H1 (cell line): Measurements from ENCODE around the gene TCF4. TPM values are rescaled to one million over a fixed set of nuclear protein-coding genes. Genes with fewer than 3 reads are reported as not detected.

Source experiments
- CTCF ChIA-PET: fragments of 300-600 bp; sonication (Branson Sonifier 250); formaldehyde crosslinking; loops from one replicate; lab custom pipeline; 2021; ENCODE audit not compliant: partially characterized antibody; lab: Charles Lee
- POLR2A ChIA-PET: fragments of 300-600 bp; sonication (Branson Sonifier 250); formaldehyde crosslinking; loops from one replicate; lab custom pipeline; 2021; ENCODE audit warnings: inconsistent platforms; ENCODE audit not compliant: partially characterized antibody; lab: Charles Lee
- DNase-seq, 2 experiments: peaks; one replicate each; pipeline versions ENCODE4 v3.0.0 to v3.0.0-alpha.2; 2010 to 2022; ENCODE audit warnings: low spot score in 2 of 2, low read depth in 1 of 2, mixed read lengths in 1 of 2
- FAIRE-seq: peaks from 2 replicates; lab custom pipeline; 2011; peaks lifted over from hg19 to GRCh38; lab: Jason Lieb, UNC
- H2AFZ ChIP-seq: 2 replicates; pipeline ENCODE4 v1.8.1; 2012; ENCODE audit warnings: low read length, inconsistent platforms
- H2AK5ac ChIP-seq: 2 replicates; pipeline ENCODE4 v1.6.1; 2013; ENCODE audit warnings: low read depth, low read length
- H2BK120ac ChIP-seq: replicated peaks from 2 replicates; pipeline ENCODE3; 2013; ENCODE audit warnings: low read depth, low read length, inconsistent platforms
- H2BK12ac ChIP-seq: 2 replicates; pipeline ENCODE4 v1.6.1; 2013; ENCODE audit warnings: low read depth, low read length
- H2BK15ac ChIP-seq: 2 replicates; pipeline ENCODE4 v1.6.1; 2013; ENCODE audit warnings: low read length
- H2BK20ac ChIP-seq: 2 replicates; pipeline ENCODE4 v1.6.1; 2013; ENCODE audit warnings: low read length
- H2BK5ac ChIP-seq: 2 replicates; pipeline ENCODE4 v1.6.1; 2013; ENCODE audit warnings: low read depth, low read length
- H3K14ac ChIP-seq: 2 replicates; pipeline ENCODE4 v1.6.1; 2013; ENCODE audit warnings: inconsistent platforms; ENCODE audit not compliant: insufficient read length
- H3K18ac ChIP-seq: 2 replicates; pipeline ENCODE4 v1.6.1; 2013; ENCODE audit warnings: low read length; ENCODE audit errors: extremely low read depth
- H3K23ac ChIP-seq: 2 replicates; pipeline ENCODE4 v1.6.1; 2013; ENCODE audit warnings: inconsistent platforms; ENCODE audit not compliant: insufficient read length
- H3K23me2 ChIP-seq: 2 replicates; pipeline ENCODE4 v1.6.1; 2013; ENCODE audit warnings: low read depth, low read length
- H3K27ac ChIP-seq: 2 replicates; pipeline ENCODE4 v1.6.1; 2011; ENCODE audit warnings: low read depth, low read length, inconsistent platforms
- H3K27me3 ChIP-seq, 4 experiments: replicated peaks in 1 of 4; 1 replicate in 1 of 4; 2 replicates in 3 of 4; pipeline versions ENCODE4 v1.6.1 to v1.8.1; 2011 to 2013; ENCODE audit warnings: low read length in 3 of 4, mild to moderate bottlenecking in 3 of 4, inconsistent platforms in 2 of 4, mixed read lengths in 2 of 4, moderate library complexity in 1 of 4; ENCODE audit not compliant: control insufficient read depth in 3 of 4, insufficient read depth in 3 of 4; ENCODE audit errors: extremely low read depth in 1 of 4
- H3K36me3 ChIP-seq, 4 experiments: 2 replicates each; pipeline versions ENCODE4 v1.6.1 to v1.8.1; 2011 to 2013; ENCODE audit warnings: mild to moderate bottlenecking in 4 of 4, low read length in 3 of 4, moderate library complexity in 2 of 4, control low read depth in 1 of 4, inconsistent platforms in 1 of 4; ENCODE audit not compliant: insufficient read depth in 4 of 4, control insufficient read depth in 2 of 4
- H3K4ac ChIP-seq: replicated peaks from 2 replicates; pipeline ENCODE3; 2013; ENCODE audit warnings: low read length, low read depth, mixed read lengths, inconsistent platforms; ENCODE audit not compliant: insufficient read length
- H3K4me1 ChIP-seq, 4 experiments: replicated peaks in 1 of 4; 1 replicate in 1 of 4; 2 replicates in 3 of 4; pipeline versions ENCODE4 v1.6.1 to v1.8.1; 2011 to 2013; ENCODE audit warnings: low read length in 3 of 4, inconsistent platforms in 2 of 4, mixed read lengths in 1 of 4; ENCODE audit not compliant: insufficient read depth in 4 of 4, control insufficient read depth in 3 of 4
- H3K4me2 ChIP-seq, 2 experiments: 2 replicates each; pipeline versions ENCODE4 v1.6.1 to v1.8.1; 2011 to 2013; ENCODE audit warnings: low read depth in 2 of 2, low read length in 2 of 2, control low read depth in 1 of 2, inconsistent platforms in 1 of 2, mild to moderate bottlenecking in 1 of 2; ENCODE audit not compliant: insufficient read depth in 1 of 2
- H3K4me3 ChIP-seq, 4 experiments: fragments of 200-600, 300-600 bp in 1 of 4; sonication (generic), shearing (Covaris generic), sonication (Bioruptor Twin) in 1 of 4; 2 replicates each; pipeline versions ENCODE4 v1.5.1 to v1.8.1; 2011 to 2016; ENCODE audit warnings: low read length in 4 of 4, low read depth in 3 of 4, control low read depth in 2 of 4, inconsistent platforms in 2 of 4, mild to moderate bottlenecking in 2 of 4, mixed read lengths in 1 of 4, moderate library complexity in 1 of 4; ENCODE audit not compliant: insufficient read depth in 2 of 4; ENCODE audit errors: extremely low read depth in 1 of 4
- H3K56ac ChIP-seq: replicated peaks from 2 replicates; pipeline ENCODE3; 2013; ENCODE audit warnings: low read depth, mild to moderate bottlenecking, mixed read lengths, low read length, inconsistent platforms; ENCODE audit not compliant: insufficient read length
- H3K79me1 ChIP-seq: 2 replicates; pipeline ENCODE4 v1.6.1; 2013; ENCODE audit warnings: low read depth, low read length, control low read depth
- H3K79me2 ChIP-seq, 2 experiments: 2 replicates each; pipeline versions ENCODE4 v1.6.1 to v1.8.1; 2012 to 2013; ENCODE audit warnings: low read length in 2 of 2, mild to moderate bottlenecking in 2 of 2, inconsistent platforms in 1 of 2; ENCODE audit not compliant: insufficient read depth in 2 of 2, control insufficient read depth in 1 of 2
- H3K9ac ChIP-seq, 4 experiments: replicated peaks in 1 of 4; 1 replicate in 1 of 4; 2 replicates in 3 of 4; pipeline versions ENCODE4 v1.6.1 to v1.8.1; 2011 to 2013; ENCODE audit warnings: low read depth in 3 of 4, low read length in 3 of 4, control low read depth in 2 of 4, mild to moderate bottlenecking in 2 of 4, moderate library complexity in 2 of 4, inconsistent platforms in 1 of 4; ENCODE audit errors: extremely low read depth in 1 of 4
- H3K9me3 ChIP-seq, 2 experiments: 2 replicates each; pipeline versions ENCODE4 v1.6.1 to v1.8.1; 2012 to 2013; ENCODE audit warnings: mild to moderate bottlenecking in 2 of 2, moderate library complexity in 2 of 2, control low read depth in 1 of 2, inconsistent platforms in 1 of 2, low read depth in 1 of 2, low read length in 1 of 2, mixed read lengths in 1 of 2; ENCODE audit not compliant: insufficient read depth in 2 of 2
- H4K20me1 ChIP-seq, 2 experiments: replicated peaks in 1 of 2; 2 replicates each; pipeline versions ENCODE3 to v1.8.1; 2011 to 2013; ENCODE audit warnings: inconsistent platforms in 2 of 2, low read length in 2 of 2, mild to moderate bottlenecking in 1 of 2; ENCODE audit not compliant: insufficient read depth in 2 of 2, control insufficient read depth in 1 of 2
- H4K5ac ChIP-seq: 2 replicates; pipeline ENCODE4 v1.6.1; 2013; ENCODE audit warnings: low read length, low read depth, mixed read lengths, inconsistent platforms; ENCODE audit not compliant: insufficient read length
- H4K8ac ChIP-seq: 2 replicates; pipeline ENCODE4 v1.8.0; 2013; ENCODE audit warnings: mild to moderate bottlenecking, moderate library complexity, low read length, inconsistent platforms; ENCODE audit not compliant: insufficient read depth; ENCODE audit errors: extremely low read depth
- H4K91ac ChIP-seq: replicated peaks from 2 replicates; pipeline ENCODE3; 2013; ENCODE audit warnings: low read length, mixed read lengths, inconsistent platforms; ENCODE audit not compliant: insufficient read length
- CEBPB ChIP-seq: IDR thresholded peaks from 2 replicates; pipeline ENCODE4 v1.6.1; 2012; ENCODE audit warnings: low read depth, low read length
- HDAC2 ChIP-seq, 2 experiments: fragments of 300-600 bp in 1 of 2; sonication (generic) in 1 of 2; IDR thresholded peaks; 2 replicates each; pipeline ENCODE4 v1.6.1; 2011 to 2012; ENCODE audit warnings: low read depth in 2 of 2, low read length in 2 of 2, mild to moderate bottlenecking in 2 of 2, moderate library complexity in 2 of 2, borderline replicate concordance in 1 of 2, inconsistent platforms in 1 of 2
- WGBS, 2 experiments: shearing (Covaris generic) in 1 of 2; methylation state at CpG; one replicate each; pipeline versions ENCODE4 v1.1.6 to v1.1.7; 2013 to 2015; ENCODE audit warnings: low lambda C conversion rate in 2 of 2, mixed read lengths in 2 of 2, inconsistent platforms in 1 of 2, low coverage in 1 of 2, missing lambda C conversion rate in 1 of 2; ENCODE audit not compliant: insufficient replicate concordance in 2 of 2, insufficient coverage in 1 of 2, insufficient read length in 1 of 2; ENCODE audit errors: extremely low coverage in 1 of 2, missing lambda C conversion rate in 1 of 2; 5-methylcytosine and 5-hydroxymethylcytosine counted together
- polyA plus RNA-seq, 7 experiments: library from polyadenylated mRNA; depleted of rRNA in 3 of 7; stranded (reverse) in 5 of 7; unstranded in 2 of 7; fragments of >200 nt in 5 of 7; fragments of 200-250 nt in 2 of 7; gene quantifications; 1 replicate in 5 of 7; 2 replicates in 1 of 7; 4 replicates in 1 of 7; pipeline versions ENCODE4 v1.2.1 to v1.2.3, GENCODE V29; 2011 to 2013; ENCODE audit warnings: missing spikeins in 2 of 7, mixed read lengths in 2 of 7
- total RNA-seq: library from RNA; stranded (reverse); fragmentation: NEBNext Ultra II Directional; extraction: Animal tissue kit (Norgen Biotek cat#: 25700); gene quantifications from 2 replicates; pipeline ENCODE4 v1.2.1, GENCODE V29; 2021

The TCF4 gene
- total and polyA plus RNA-seq, 2 of the 8 experiments (the other 6 are each of a cell fraction or from before 2014, with no cell fraction given): 59.3 to 118 TPM

DNA sequence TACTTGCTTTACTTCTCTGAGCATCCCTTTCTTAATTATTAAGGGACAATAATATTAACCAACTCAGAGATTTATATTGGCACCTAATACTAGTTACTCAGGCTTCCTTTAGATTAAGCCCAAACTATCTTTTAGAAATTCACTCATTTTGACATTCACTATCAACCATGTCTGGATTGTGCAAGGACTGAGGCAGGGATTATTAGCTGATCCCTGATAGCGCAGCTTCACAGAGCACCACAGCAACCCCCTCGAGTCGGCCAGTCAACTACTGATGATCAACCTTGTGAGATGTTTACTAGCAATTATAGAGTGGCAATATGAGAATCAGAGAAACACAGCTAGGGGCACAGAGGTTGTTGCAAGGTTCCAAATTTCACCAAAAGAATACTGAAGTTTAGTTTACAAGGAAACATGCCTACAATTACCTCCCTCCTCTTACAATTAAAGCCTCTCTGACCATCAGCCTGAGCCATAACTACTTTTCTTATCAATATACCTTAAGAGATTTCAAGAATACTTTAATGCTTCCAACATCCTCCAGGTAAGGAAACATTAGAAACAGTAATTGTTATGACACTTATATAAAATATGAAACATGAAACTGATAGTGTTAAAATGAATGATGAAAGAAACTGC, 191.6 kb downstream of the TCF4 start:
- H2AFZ ChIP-seq: no peak overlapping the region
- TF ChIP-seq HDAC2 (IDR thresholded peaks at IDR 0.05; ENCODE audit: borderline replicate concordance in 1 of 2, low read depth in 2 of 2, low read length in 2 of 2) (no peak), CEBPB (no peak)
- TF ChIP-seq, all 59 proteins: peak for 0
- Histone ChIP-seq H3K4me3 (no peak overlapping the region), H3K23me2 (no peaks in the 10 kb centered on the region; the same call in 1 of the 2 replicates), H4K20me1 (no peaks in the 10 kb centered on the region), H3K4me2 (no peak overlapping the region), H3K9ac (no peak overlapping the region), H3K23ac (no peak overlapping the region), H2BK5ac (no peak overlapping the region), H2BK15ac (no peak overlapping the region), H2AK5ac (no peak overlapping the region), H3K27me3 (no peaks in the 10 kb centered on the region), H3K14ac (no peak overlapping the region), H3K79me1 (peaks cover 6% of the 10 kb centered on the region; the same call in 1 of the 2 replicates), H2BK120ac (no peak overlapping the region), H3K4me1 (peaks cover 0 to 13% (median 6%) of the 10 kb centered on the region in 4 experiments; a peak in 5 of 7 replicates), H3K27ac (no peak overlapping the region), H3K18ac (no peak overlapping the region), H3K4ac (no peak overlapping the region), H4K91ac (no peak overlapping the region), H2BK12ac (no peak overlapping the region), H2BK20ac (no peak overlapping the region), H3K79me2 (peaks cover 0 to 81% of the 10 kb centered on the region in 2 experiments; a peak in 2 of 4 replicates), H3K9me3 (no peaks in the 10 kb centered on the region), H3K36me3 (no peaks in the 10 kb centered on the region), H4K8ac (no peak overlapping the region), H3K56ac (no peak overlapping the region), H4K5ac (no peak overlapping the region)
- DNase-seq (no peak), FAIRE-seq (no peak)
- CTCF ChIA-PET: interaction anchor here (1.6 to 4.5 kb wide), 3 partner anchors 8 to 162 kb away, joined by 4 to 37 read pairs (median 7); no protein-coding TSS in a partner anchor
- POLR2A ChIA-PET: no interaction called here
- 93% methylated on average over 3 of the region's 3 CpGs; no CpG with 5 or more reads in 1 of the 2 experiments for WGBS, 2 experiments
